Measurements from ENCODE around the gene ZNF276.

- TF ChIP-seq CTCF (IDR thresholded peaks at IDR 0.05): no peak
- no peak for TF ChIP-seq EZH2 (IDR thresholded peaks at IDR 0.05; ENCODE audit: borderline replicate concordance, insufficient read depth, low read depth, low read length, poor library complexity, severe bottlenecking)
These were observed 9.4 kb downstream of the ZNF276 start for GRCh38 chr16:89730610-89731234.

Measured in B cell (primary cell).